GM12873 (cell line): ENCODE results near the gene MBD3L1.

Experiments
- CTCF ChIP-seq: IDR thresholded peaks from 2 replicates; pipeline ENCODE4 v1.5.1; 2012; ENCODE audit warnings: low read depth, mild to moderate bottlenecking, moderate library complexity, low read length, control low read depth; ENCODE audit not compliant: insufficient read depth; ENCODE audit errors: missing control alignments

The MBD3L1 gene

GRCh38 chr19:8846819-8847218 lies 14.6 kb downstream of the MBD3L1 start:
- TF ChIP-seq CTCF: no peak

GRCh38 chr19:8849232-8849631 lies 17.1 kb downstream of the MBD3L1 start:
- TF ChIP-seq CTCF: no peak

GRCh38 chr19:8850488-8850887 lies 18.3 kb downstream of the MBD3L1 start:
- no peak for TF ChIP-seq CTCF

- TF ChIP-seq CTCF: no peak
Measured at GRCh38 chr19:8858260-8858659, 26.1 kb downstream of the MBD3L1 start.

GRCh38 chr19:8866344-8866743 lies 34.2 kb downstream of the MBD3L1 start:
- no peak for TF ChIP-seq CTCF

DNA sequence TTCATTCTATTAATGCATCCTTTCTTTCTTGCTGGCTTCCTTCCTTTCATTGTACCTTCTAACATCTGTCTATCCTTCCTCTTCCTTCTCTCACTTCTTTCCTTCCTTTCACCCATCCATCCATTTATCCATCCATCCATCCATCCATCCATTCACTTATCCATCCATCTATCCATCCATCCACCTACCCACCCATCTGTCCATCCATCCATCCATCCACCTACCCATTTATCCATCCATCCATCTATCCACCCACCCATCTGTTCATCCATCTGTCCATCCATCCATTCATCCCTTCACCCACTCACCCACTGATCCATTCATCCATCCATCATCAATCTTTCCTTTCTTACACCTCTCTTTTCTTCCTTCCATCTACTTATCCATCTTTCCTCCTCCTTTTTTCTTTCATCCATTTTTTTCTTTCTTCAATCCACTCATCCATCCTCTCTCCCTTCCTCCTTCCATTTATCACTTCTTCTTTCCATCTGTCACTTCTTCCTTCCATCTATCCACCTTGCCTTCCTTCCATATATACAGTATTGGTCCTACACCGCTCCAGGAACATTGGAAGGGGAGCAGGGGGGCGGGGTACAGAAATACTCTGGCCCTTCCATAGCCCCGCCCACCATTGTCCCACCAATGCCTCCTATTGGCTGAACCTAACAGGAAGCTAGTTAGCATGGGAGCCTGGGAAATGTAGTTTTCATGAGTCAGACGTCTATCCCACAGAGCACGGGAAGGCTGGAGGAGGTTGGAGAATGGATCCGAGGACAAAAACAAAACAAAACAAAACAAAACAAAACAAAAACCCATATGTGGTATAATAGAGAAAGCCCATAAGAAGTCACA lies 45.9 kb downstream of the MBD3L1 start:
- no peak for TF ChIP-seq CTCF

- no peak for TF ChIP-seq CTCF
Measured at GRCh38 chr19:8880868-8881488, 48.8 kb downstream of the MBD3L1 start.
